KMS-11 (cell line): Measurements from ENCODE around the gene CSN3.

ENCODE experiments used
- H2AFZ ChIP-seq: fragments of 200-600 bp; sonication (generic); 2 replicates; pipeline ENCODE4 v1.6.1; 2016; ENCODE audit warnings: antibody characterized with exemption, mixed run types, low read depth
- H3K27ac ChIP-seq: fragments of 200-600 bp; sonication (generic); 2 replicates; pipeline ENCODE4 v1.6.1; 2016; ENCODE audit warnings: mild to moderate bottlenecking, mixed run types
- H3K27me3 ChIP-seq: fragments of 200-600 bp; sonication (generic); 2 replicates; pipeline ENCODE4 v1.6.1; 2017; ENCODE audit warnings: mild to moderate bottlenecking, low read depth, mixed run types, moderate library complexity; ENCODE audit not compliant: insufficient read depth
- H3K36me3 ChIP-seq: fragments of 200-600 bp; sonication (generic); 2 replicates; pipeline ENCODE4 v1.6.1; 2017; ENCODE audit warnings: mild to moderate bottlenecking, mixed run types; ENCODE audit not compliant: insufficient read depth
- H3K4me1 ChIP-seq: fragments of 200-600 bp; sonication (generic); 2 replicates; pipeline ENCODE4 v1.6.1; 2016; ENCODE audit warnings: mild to moderate bottlenecking, low read depth, mixed run types; ENCODE audit not compliant: poor library complexity, severe bottlenecking
- H3K4me2 ChIP-seq: fragments of 200-600 bp; sonication (generic); 2 replicates; pipeline ENCODE4 v1.7.0; 2016; ENCODE audit warnings: mild to moderate bottlenecking, mixed run types
- H3K4me3 ChIP-seq: fragments of 200-600 bp; sonication (generic); IDR thresholded peaks from 2 replicates; pipeline ENCODE4 v1.6.1; 2017; ENCODE audit warnings: low read depth, low read length, mixed read lengths; ENCODE audit not compliant: insufficient read depth
- H3K79me2 ChIP-seq: fragments of 200-600 bp; sonication (generic); 2 replicates; pipeline ENCODE4 v1.6.1; 2016; ENCODE audit warnings: low read depth, mixed run types; ENCODE audit not compliant: insufficient read depth
- H3K9ac ChIP-seq: fragments of 200-600 bp; sonication (generic); 2 replicates; pipeline ENCODE4 v1.6.1; 2016; ENCODE audit warnings: mild to moderate bottlenecking, mixed run types
- H4K20me1 ChIP-seq: fragments of 200-600 bp; sonication (generic); 2 replicates; pipeline ENCODE4 v1.6.1; 2016; ENCODE audit warnings: mild to moderate bottlenecking, mixed run types; ENCODE audit not compliant: insufficient read depth
- TF ChIP-seq, protein P1 (sequence below): fragments of 200-600 bp; sonication (generic); conservative IDR thresholded peaks from 2 replicates; pipeline ENCODE4 v1.6.1; 2017; ENCODE audit warnings: low read depth, mild to moderate bottlenecking, antibody characterized with exemption, low read length, moderate library complexity, mixed read lengths

CSN3 gene

DNA sequence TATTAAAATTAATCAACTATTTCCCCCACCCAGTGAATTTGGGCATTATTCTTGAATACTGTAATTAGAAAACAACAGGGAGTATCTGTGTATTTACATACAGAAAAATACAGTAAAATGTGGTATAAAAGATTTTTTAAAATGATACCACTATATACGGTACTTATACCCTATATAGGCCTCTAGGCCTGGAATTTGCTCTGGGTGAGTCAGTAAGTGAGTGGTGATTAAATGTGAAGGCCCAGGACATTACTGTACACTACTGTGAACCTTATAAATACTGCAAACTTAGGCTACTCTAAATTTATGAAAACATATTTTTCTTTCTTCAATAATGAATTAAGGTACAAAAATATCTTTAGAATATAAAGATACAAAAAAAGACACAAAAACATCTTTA is 6.3 kb upstream of the CSN3 start:
- Histone ChIP-seq H2AFZ (no peak overlapping the region), H4K20me1 (no peaks in the 10 kb centered on the region), H3K27ac (no peak overlapping the region), H3K4me3 (no peak overlapping the region), H3K4me1 (no peaks in the 10 kb centered on the region), H3K36me3 (no peaks in the 10 kb centered on the region), H3K4me2 (no peak overlapping the region), H3K9ac (no peak overlapping the region), H3K79me2 (no peaks in the 10 kb centered on the region), H3K27me3 (no peaks in the 10 kb centered on the region)
- TF ChIP-seq, protein P1, sequence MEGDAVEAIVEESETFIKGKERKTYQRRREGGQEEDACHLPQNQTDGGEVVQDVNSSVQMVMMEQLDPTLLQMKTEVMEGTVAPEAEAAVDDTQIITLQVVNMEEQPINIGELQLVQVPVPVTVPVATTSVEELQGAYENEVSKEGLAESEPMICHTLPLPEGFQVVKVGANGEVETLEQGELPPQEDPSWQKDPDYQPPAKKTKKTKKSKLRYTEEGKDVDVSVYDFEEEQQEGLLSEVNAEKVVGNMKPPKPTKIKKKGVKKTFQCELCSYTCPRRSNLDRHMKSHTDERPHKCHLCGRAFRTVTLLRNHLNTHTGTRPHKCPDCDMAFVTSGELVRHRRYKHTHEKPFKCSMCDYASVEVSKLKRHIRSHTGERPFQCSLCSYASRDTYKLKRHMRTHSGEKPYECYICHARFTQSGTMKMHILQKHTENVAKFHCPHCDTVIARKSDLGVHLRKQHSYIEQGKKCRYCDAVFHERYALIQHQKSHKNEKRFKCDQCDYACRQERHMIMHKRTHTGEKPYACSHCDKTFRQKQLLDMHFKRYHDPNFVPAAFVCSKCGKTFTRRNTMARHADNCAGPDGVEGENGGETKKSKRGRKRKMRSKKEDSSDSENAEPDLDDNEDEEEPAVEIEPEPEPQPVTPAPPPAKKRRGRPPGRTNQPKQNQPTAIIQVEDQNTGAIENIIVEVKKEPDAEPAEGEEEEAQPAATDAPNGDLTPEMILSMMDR: no peak

DNA sequence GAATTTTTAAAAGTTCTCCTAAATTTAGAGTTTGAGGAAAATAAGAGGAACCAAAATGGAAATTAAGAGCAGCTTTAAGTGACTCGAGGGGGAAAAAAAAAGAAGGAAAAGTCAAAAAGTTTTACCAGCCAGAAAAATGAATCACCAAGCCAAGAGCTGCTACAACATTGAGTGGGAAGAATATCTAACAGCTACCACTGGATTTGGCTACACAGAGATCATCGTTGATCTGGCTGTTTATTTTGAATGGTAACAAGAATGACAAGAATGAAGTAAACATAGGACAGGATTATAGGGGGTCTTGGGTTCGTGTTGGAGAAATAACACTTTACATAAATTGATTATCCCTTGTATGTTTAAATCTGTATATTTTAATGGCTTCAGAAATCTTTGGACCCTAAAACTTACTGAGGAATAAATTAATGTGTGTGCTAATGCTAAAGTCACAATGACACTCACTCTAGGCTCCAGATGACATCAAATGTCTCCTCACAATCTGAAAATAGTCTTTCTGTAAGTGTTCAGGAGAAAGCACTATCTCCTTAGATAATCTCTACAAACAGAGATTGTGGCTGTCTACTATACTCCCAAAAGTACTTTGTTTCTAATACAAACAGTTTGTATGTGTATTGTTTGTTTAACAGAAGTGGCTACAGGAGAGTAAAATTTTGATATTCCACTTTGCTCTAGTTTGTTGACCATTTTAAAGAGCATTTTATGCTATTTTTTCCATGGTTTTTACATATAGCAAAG is 3.1 kb upstream of the CSN3 start:
- H3K79me2 ChIP-seq: no peaks in the 10 kb centered on the region
- no peaks in the 10 kb centered on the region for H3K4me1 ChIP-seq
- H4K20me1 ChIP-seq: no peaks in the 10 kb centered on the region
- TF ChIP-seq, protein P1: no peak
- H3K4me2 ChIP-seq: no peak overlapping the region
- no peaks in the 10 kb centered on the region for H3K27me3 ChIP-seq
- H3K27ac ChIP-seq: no peak overlapping the region
- no peaks in the 10 kb centered on the region for H3K36me3 ChIP-seq
- no peak overlapping the region for H2AFZ ChIP-seq
- H3K4me3 ChIP-seq: no peak overlapping the region
- no peak overlapping the region for H3K9ac ChIP-seq

DNA sequence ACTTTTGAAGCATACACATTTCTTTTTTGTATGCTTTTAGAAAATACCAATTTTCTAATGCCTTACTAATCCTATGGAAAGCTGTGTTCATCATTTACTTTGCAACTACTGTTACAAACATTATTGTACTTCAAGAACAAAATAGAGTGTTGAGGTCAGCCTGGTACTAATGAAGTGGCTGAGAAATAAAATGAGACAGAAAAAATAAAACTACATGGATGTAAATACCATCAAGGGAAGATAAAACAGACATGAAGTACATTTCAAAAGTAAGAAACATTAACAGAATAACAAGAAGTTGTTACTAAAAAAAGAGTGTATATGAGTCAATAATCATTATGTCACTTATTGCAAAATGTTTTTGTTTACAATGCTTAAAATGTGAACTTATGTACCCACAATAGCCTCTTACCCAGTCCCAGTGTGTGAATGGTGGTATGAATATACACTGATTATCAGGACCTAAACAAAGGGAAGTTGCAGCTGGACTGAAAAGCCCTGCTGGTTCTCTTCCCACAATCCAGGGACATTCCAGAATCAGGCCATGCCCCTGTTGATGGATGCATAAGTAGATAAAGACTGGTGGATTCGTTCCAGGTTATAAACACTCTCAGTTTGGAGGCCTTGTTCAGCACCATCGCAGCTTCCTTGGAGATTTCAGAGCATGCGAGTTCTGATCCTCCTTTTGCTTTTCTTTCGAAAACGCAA is 2.4 kb upstream of the CSN3 start:
- Histone ChIP-seq H3K4me1 (no peaks in the 10 kb centered on the region), H4K20me1 (no peaks in the 10 kb centered on the region), H2AFZ (no peak overlapping the region), H3K27me3 (no peaks in the 10 kb centered on the region), H3K79me2 (no peaks in the 10 kb centered on the region), H3K36me3 (no peaks in the 10 kb centered on the region), H3K4me2 (no peak overlapping the region), H3K4me3 (no peak overlapping the region), H3K27ac (no peak overlapping the region), H3K9ac (no peak overlapping the region)
- TF ChIP-seq, protein P1: no peak

DNA sequence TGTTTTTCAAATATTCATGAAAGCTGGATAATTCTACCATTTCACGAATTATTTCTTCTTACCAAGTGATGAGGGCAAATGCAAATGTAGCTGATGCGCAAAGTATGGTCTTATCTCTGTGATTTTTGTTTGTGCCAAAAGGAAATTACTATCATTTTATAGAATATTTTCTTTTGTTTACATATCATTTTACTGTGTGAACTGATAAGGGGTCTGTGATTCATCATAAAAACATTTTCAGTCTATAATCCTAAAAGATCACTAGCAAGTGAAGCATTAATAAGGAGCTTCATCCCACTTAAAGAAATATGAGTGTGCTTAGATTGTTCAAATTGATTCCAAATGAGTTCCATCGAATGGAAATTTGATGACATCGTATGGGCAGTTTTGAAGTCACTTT is 694 bp downstream of the CSN3 start:
- no peaks in the 10 kb centered on the region for H3K27me3 ChIP-seq
- H4K20me1 ChIP-seq: no peaks in the 10 kb centered on the region
- H3K9ac ChIP-seq: no peak overlapping the region
- no peaks in the 10 kb centered on the region for H3K36me3 ChIP-seq
- H3K27ac ChIP-seq: no peak overlapping the region
- TF ChIP-seq, protein P1: no peak
- no peak overlapping the region for H3K4me3 ChIP-seq
- no peaks in the 10 kb centered on the region for H3K79me2 ChIP-seq
- H3K4me1 ChIP-seq: no peaks in the 10 kb centered on the region
- no peak overlapping the region for H2AFZ ChIP-seq
- H3K4me2 ChIP-seq: no peak overlapping the region
